ENCODE data around the gene OBP2B. TPM values are rescaled to one million over a fixed set of nuclear protein-coding genes. Genes with fewer than 3 reads are reported as not detected.

Gene OBP2B
- total RNA-seq, 1 experiment from 2014 or later = not detected

DNA sequence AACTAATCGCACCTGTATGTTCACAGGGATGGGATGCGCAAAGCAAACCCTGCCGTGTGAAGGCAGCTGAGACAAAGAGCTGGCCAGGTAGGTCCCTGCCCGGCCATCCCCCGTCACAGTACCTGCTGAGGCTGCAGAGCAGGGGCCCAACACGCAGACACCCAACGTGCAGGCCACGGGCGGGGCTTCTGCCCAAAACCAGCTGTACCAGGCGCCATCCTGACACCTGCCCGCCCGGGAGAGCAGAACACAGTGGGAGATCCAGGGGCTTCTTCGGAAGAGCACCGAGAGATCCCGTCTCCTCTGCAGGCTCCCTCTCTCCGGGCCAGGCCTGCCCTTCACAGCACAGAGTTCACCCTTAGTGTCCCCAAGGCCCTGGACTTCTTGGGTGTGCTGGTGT lies 37.5 kb upstream of the OBP2B start:
- H3K79me2 ChIP-seq (ENCODE audit: low read length) = no peaks in the 10 kb centered on the region
- no peak overlapping the region for H3K4me3 ChIP-seq (ENCODE audit: low read length)
- H3K36me3 ChIP-seq (ENCODE audit: insufficient read depth, low read length) = no peaks in the 10 kb centered on the region

GRCh38 chr9:133242991-133243390 lies 33.9 kb upstream of the OBP2B start:
- no peaks in the 10 kb centered on the region for H3K9me2 ChIP-seq (replicated peaks; ENCODE audit: insufficient read depth, low read length)
- no peak overlapping the region for H3K4me2 ChIP-seq (ENCODE audit: low read depth, low read length, poor library complexity, severe bottlenecking)
- H4K20me1 ChIP-seq (ENCODE audit: insufficient read depth, low read depth, low read length) = no peaks in the 10 kb centered on the region
- H2AFZ ChIP-seq (ENCODE audit: low read length) = no peak overlapping the region
- H3K79me2 ChIP-seq (ENCODE audit: low read length) = no peaks in the 10 kb centered on the region
- no peak overlapping the region for H3K9ac ChIP-seq (ENCODE audit: low read length)
- no peaks in the 10 kb centered on the region for H3K36me3 ChIP-seq (ENCODE audit: insufficient read depth, low read length)
- no peaks in the 10 kb centered on the region for H3K27me3 ChIP-seq (ENCODE audit: low read length)
- H3K9me3 ChIP-seq (ENCODE audit: low read length) = no peaks in the 10 kb centered on the region
- no peak overlapping the region for H3K27ac ChIP-seq (ENCODE audit: low read length)
- peaks cover 6% of the 10 kb centered on the region for H3K4me1 ChIP-seq (ENCODE audit: low read length)
- no peak for DNase-seq
- H3K4me3 ChIP-seq (ENCODE audit: low read length) = no peak overlapping the region

More for the DNA sequence above, 37.5 kb upstream of the OBP2B start:
- no peak overlapping the region for H2AFZ ChIP-seq (ENCODE audit: low read length)
- H3K9ac ChIP-seq (ENCODE audit: low read length) = no peak overlapping the region
- H3K9me2 ChIP-seq (replicated peaks; ENCODE audit: insufficient read depth, low read length) = no peaks in the 10 kb centered on the region
- H3K27me3 ChIP-seq (ENCODE audit: low read length) = peaks cover 2% of the 10 kb centered on the region; the same call in 1 of the 2 replicates
- DNase-seq = no peak
- no peak overlapping the region for H3K4me2 ChIP-seq (ENCODE audit: low read depth, low read length, poor library complexity, severe bottlenecking)
- no peaks in the 10 kb centered on the region for H4K20me1 ChIP-seq (ENCODE audit: insufficient read depth, low read depth, low read length)
- no peaks in the 10 kb centered on the region for H3K9me3 ChIP-seq (ENCODE audit: low read length)
- no peaks in the 10 kb centered on the region for H3K4me1 ChIP-seq (ENCODE audit: low read length)
- no peak overlapping the region for H3K27ac ChIP-seq (ENCODE audit: low read length)

GRCh38 chr9:133242241-133242640 lies 33.2 kb upstream of the OBP2B start:
- no peak overlapping the region for H3K4me2 ChIP-seq (ENCODE audit: low read depth, low read length, poor library complexity, severe bottlenecking)
- no peak overlapping the region for H3K27ac ChIP-seq (ENCODE audit: low read length)
- no peaks in the 10 kb centered on the region for H4K20me1 ChIP-seq (ENCODE audit: insufficient read depth, low read depth, low read length)
- H3K9me2 ChIP-seq (replicated peaks; ENCODE audit: insufficient read depth, low read length) = no peaks in the 10 kb centered on the region
- no peaks in the 10 kb centered on the region for H3K79me2 ChIP-seq (ENCODE audit: low read length)
- no peaks in the 10 kb centered on the region for H3K9me3 ChIP-seq (ENCODE audit: low read length)
- no peak overlapping the region for H3K9ac ChIP-seq (ENCODE audit: low read length)
- H3K4me1 ChIP-seq (ENCODE audit: low read length) = peaks cover 6% of the 10 kb centered on the region
- no peak for DNase-seq
- H2AFZ ChIP-seq (ENCODE audit: low read length) = no peak overlapping the region
- H3K4me3 ChIP-seq (ENCODE audit: low read length) = no peak overlapping the region
- no peaks in the 10 kb centered on the region for H3K36me3 ChIP-seq (ENCODE audit: insufficient read depth, low read length)
- H3K27me3 ChIP-seq (ENCODE audit: low read length) = no peaks in the 10 kb centered on the region

GRCh38 chr9:133239533-133240090 lies 30.6 kb upstream of the OBP2B start:
- H2AFZ ChIP-seq (ENCODE audit: low read length) = no peak overlapping the region
- no peaks in the 10 kb centered on the region for H3K79me2 ChIP-seq (ENCODE audit: low read length)
- H4K20me1 ChIP-seq (ENCODE audit: insufficient read depth, low read depth, low read length) = no peaks in the 10 kb centered on the region
- H3K9me3 ChIP-seq (ENCODE audit: low read length) = no peaks in the 10 kb centered on the region
- H3K27me3 ChIP-seq (ENCODE audit: low read length) = no peaks in the 10 kb centered on the region
- H3K9ac ChIP-seq (ENCODE audit: low read length) = no peak overlapping the region
- no peak overlapping the region for H3K4me3 ChIP-seq (ENCODE audit: low read length)
- peaks cover 6% of the 10 kb centered on the region for H3K4me1 ChIP-seq (ENCODE audit: low read length)
- H3K4me2 ChIP-seq (ENCODE audit: low read depth, low read length, poor library complexity, severe bottlenecking) = no peak overlapping the region
- no peak for DNase-seq
- no peak overlapping the region for H3K27ac ChIP-seq (ENCODE audit: low read length)
- H3K9me2 ChIP-seq (replicated peaks; ENCODE audit: insufficient read depth, low read length) = no peaks in the 10 kb centered on the region
- H3K36me3 ChIP-seq (ENCODE audit: insufficient read depth, low read length) = no peaks in the 10 kb centered on the region

DNA sequence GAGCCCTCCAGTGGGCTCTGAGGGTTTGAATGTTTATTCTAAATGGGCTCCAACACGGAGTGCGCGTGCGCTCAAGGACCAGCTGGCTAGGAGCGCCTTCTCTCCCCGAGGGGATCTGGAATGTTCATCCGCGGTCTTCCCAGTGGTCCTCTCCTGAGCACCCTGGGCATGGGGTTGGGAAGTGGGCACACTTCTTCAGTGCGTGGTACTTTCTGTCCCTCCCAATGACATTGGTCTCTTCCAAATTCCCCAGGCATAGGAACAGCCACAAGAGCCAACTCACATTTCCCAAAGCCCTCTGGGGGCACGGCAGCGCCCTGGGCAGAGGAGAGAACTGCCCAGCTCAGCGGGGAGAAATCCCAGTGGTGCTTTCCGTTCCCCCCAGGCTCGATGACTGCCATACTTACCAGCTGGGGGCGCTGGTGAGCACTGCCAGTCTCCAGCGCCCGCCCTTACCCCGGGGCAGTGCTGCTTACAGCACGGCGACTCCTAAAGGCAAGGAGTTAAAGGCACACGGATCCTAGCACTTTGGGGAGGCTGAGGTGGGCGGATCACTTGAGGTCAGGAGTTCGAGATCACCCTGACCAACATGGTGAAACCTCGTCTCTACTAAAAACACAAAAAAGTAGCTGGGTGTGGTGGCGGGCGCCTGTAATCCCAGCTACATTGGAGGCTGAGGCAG lies 29.9 kb upstream of the OBP2B start:
- Histone ChIP-seq H3K4me3 (ENCODE audit: low read length) (peak overlapping the region; percentile 35; the same call in 1 of the 2 replicates), H3K36me3 (ENCODE audit: insufficient read depth, low read length) (no peaks in the 10 kb centered on the region), H3K79me2 (ENCODE audit: low read length) (no peaks in the 10 kb centered on the region), H3K9me3 (ENCODE audit: low read length) (no peaks in the 10 kb centered on the region), H3K4me1 (ENCODE audit: low read length) (peaks cover 6% of the 10 kb centered on the region), H4K20me1 (ENCODE audit: insufficient read depth, low read depth, low read length) (no peaks in the 10 kb centered on the region), H2AFZ (ENCODE audit: low read length) (0 out of 2 replicates have a peak overlapping the region, but pooled peaks have one; percentile 41), H3K4me2 (ENCODE audit: low read depth, low read length, poor library complexity, severe bottlenecking) (peak overlapping the region; percentile 46), H3K27me3 (ENCODE audit: low read length) (no peaks in the 10 kb centered on the region), H3K9me2 (replicated peaks; ENCODE audit: insufficient read depth, low read length) (no peaks in the 10 kb centered on the region), H3K9ac (ENCODE audit: low read length) (no peak overlapping the region), H3K27ac (ENCODE audit: low read length) (no peak overlapping the region)
- DNase-seq = peak; percentile 88

DNA sequence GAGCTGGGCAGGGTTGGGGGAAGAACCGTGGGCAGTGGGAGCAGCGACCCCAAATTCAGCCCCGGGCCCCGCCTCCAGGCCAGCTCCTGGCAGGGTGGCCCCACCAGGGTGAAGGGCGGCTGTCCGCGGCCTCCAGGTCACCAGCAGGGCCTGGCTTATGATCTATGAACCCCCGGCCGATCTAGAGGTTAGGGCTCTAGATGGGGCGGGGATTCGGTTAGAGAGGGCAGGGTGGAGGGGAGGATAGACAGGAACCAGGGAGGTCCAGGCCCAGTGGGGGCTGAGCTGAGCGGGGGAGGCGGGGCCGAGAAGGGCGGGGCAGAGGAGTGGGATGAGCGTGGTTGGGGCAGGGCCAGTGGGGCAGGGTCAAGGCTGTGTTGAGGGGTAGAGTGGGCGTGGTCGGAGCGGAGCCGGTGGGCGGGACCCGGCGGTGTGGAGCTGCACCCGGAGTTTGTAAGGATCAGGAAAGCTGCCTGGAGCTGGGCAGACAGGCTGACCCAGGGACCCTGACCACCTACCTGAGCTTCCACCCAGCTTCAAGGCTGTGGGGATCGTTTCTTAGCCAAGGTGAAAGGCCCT lies 29.3 kb upstream of the OBP2B start:
- Histone ChIP-seq H3K4me1 (ENCODE audit: low read length) (peaks cover 6% of the 10 kb centered on the region), H3K79me2 (ENCODE audit: low read length) (no peaks in the 10 kb centered on the region), H4K20me1 (ENCODE audit: insufficient read depth, low read depth, low read length) (no peaks in the 10 kb centered on the region), H3K9ac (ENCODE audit: low read length) (no peak overlapping the region), H3K9me3 (ENCODE audit: low read length) (no peaks in the 10 kb centered on the region), H3K9me2 (replicated peaks; ENCODE audit: insufficient read depth, low read length) (no peaks in the 10 kb centered on the region), H3K27me3 (ENCODE audit: low read length) (no peaks in the 10 kb centered on the region), H3K27ac (ENCODE audit: low read length) (no peak overlapping the region), H2AFZ (ENCODE audit: low read length) (0 out of 2 replicates have a peak overlapping the region, but pooled peaks have one; percentile 41), H3K4me3 (ENCODE audit: low read length) (peak overlapping the region; percentile 35; the same call in 1 of the 2 replicates), H3K36me3 (ENCODE audit: insufficient read depth, low read length) (no peaks in the 10 kb centered on the region), H3K4me2 (ENCODE audit: low read depth, low read length, poor library complexity, severe bottlenecking) (peak overlapping the region; percentile 46)
- peak; percentile 90 for DNase-seq

GRCh38 chr9:133237035-133237731 lies 28.1 kb upstream of the OBP2B start:
- Histone ChIP-seq H3K27ac (ENCODE audit: low read length) (no peak overlapping the region), H3K4me3 (ENCODE audit: low read length) (no peak overlapping the region), H2AFZ (ENCODE audit: low read length) (no peak overlapping the region), H3K27me3 (ENCODE audit: low read length) (no peaks in the 10 kb centered on the region), H3K36me3 (ENCODE audit: insufficient read depth, low read length) (no peaks in the 10 kb centered on the region), H3K9me2 (replicated peaks; ENCODE audit: insufficient read depth, low read length) (no peaks in the 10 kb centered on the region), H3K9me3 (ENCODE audit: low read length) (no peaks in the 10 kb centered on the region), H3K4me2 (ENCODE audit: low read depth, low read length, poor library complexity, severe bottlenecking) (no peak overlapping the region), H3K4me1 (ENCODE audit: low read length) (peaks cover 6% of the 10 kb centered on the region), H3K9ac (ENCODE audit: low read length) (no peak overlapping the region), H4K20me1 (ENCODE audit: insufficient read depth, low read depth, low read length) (no peaks in the 10 kb centered on the region), H3K79me2 (ENCODE audit: low read length) (no peaks in the 10 kb centered on the region)
- no peak for DNase-seq

Measured in Karpas-422 (cell line).